AG04449 (cell line): ENCODE measurements around the gene RXFP3.

ENCODE experiments used
- CTCF ChIA-PET: fragments of 350-600 bp; formaldehyde crosslinking; extraction: SDS; loops from one replicate; lab custom pipeline; 2021; ENCODE audit warnings: antibody characterized with exemption; lab: Yijun Ruan, JAX
- POLR2A ChIA-PET: fragments of 400-600, 350-600 bp; formaldehyde crosslinking; extraction: SDS; loops from one replicate; lab custom pipeline; 2020; ENCODE audit warnings: antibody characterized with exemption, inconsistent platforms; lab: Yijun Ruan, JAX
- DNase-seq: peaks from one replicate; pipeline ENCODE4 v3.0.0-alpha.2; 2010; ENCODE audit warnings: low read depth, low spot score
- H3K4me3 ChIP-seq: 2 replicates; pipeline ENCODE4 v1.5.1; 2011; ENCODE audit warnings: low read depth, mild to moderate bottlenecking, control low read depth, low read length
- CTCF ChIP-seq: IDR thresholded peaks from one replicate; pipeline ENCODE4 v1.5.1; 2011; ENCODE audit warnings: mild to moderate bottlenecking, moderate library complexity, low read length, control low read depth, inconsistent platforms; ENCODE audit not compliant: insufficient read depth; ENCODE audit errors: missing control alignments

Gene RXFP3

GRCh38 chr5:33891788-33892619 is 44.2 kb upstream of the RXFP3 start, which contains the start of gene ADAMTS12:
TSS of gene ADAMTS12 (minus strand) at chr5:33891990. CDS start at chr5:33891856, 134 bp downstream.
- TF ChIP-seq CTCF, result no peak
- H3K4me3 ChIP-seq, result peak within 1 kb of the TSS; percentile 67
- CTCF ChIA-PET, result interaction anchor here (0.6 to 3.8 kb wide), 8 partner anchors 8 to 421 kb away, joined by 3 to 21 read pairs (median 4); partner anchors contain the start of gene RXFP3
- DNase-seq, result no peak
- POLR2A ChIA-PET, result interaction anchor here (0.9 to 1.6 kb wide), 8 partner anchors 8 to 451 kb away, joined by 3 to 11 read pairs (median 4); partner anchors contain the start of gene TARS1

GRCh38 chr5:33892620-33893137 is 43.5 kb upstream of the RXFP3 start:
- peak overlapping the region; percentile 67 for H3K4me3 ChIP-seq
- CTCF ChIA-PET, result interaction anchor here (1.1 to 3.8 kb wide), 4 partner anchors 9 to 422 kb away, joined by 3 to 21 read pairs (median 5); partner anchors contain the start of gene RXFP3
- TF ChIP-seq CTCF, result no peak
- DNase-seq, result peak; percentile 94
- POLR2A ChIA-PET, result interaction anchor here (1.1 to 1.6 kb wide), 5 partner anchors 9 to 242 kb away, joined by 3 to 11 read pairs (median 4); no protein-coding TSS in a partner anchor

GRCh38 chr5:33894566-33894965 is 41.6 kb upstream of the RXFP3 start:
- POLR2A ChIA-PET, result interaction anchor here (1.1 kb wide), 1 partner anchor 69 kb away, joined by 3 read pairs; no protein-coding TSS in a partner anchor
- TF ChIP-seq CTCF, result no peak
- CTCF ChIA-PET, result interaction anchor here (0.9 to 3.8 kb wide), 3 partner anchors 41 to 424 kb away, joined by 3 to 21 read pairs (median 6); partner anchors contain the start of gene RXFP3
- no peak overlapping the region for H3K4me3 ChIP-seq
- DNase-seq, result peak; percentile 58

GRCh38 chr5:33901156-33901555 is 35.0 kb upstream of the RXFP3 start:
- no peak overlapping the region for H3K4me3 ChIP-seq
- POLR2A ChIA-PET, result no interaction called here
- DNase-seq, result no peak
- TF ChIP-seq CTCF, result no peak
- CTCF ChIA-PET, result interaction anchor here (1.3 kb wide), 1 partner anchor 33 kb away, joined by 4 read pairs; no protein-coding TSS in a partner anchor

- POLR2A ChIA-PET, result no interaction called here
These were observed 33.1 kb upstream of the RXFP3 start for GRCh38 chr5:33903118-33903517.

More at GRCh38 chr5:33903118-33903517, 33.1 kb upstream of the RXFP3 start:
- CTCF ChIA-PET, result interaction anchor here (1.7 kb wide), 1 partner anchor 66 kb away, joined by 5 read pairs; no protein-coding TSS in a partner anchor
- TF ChIP-seq CTCF, result no peak
- H3K4me3 ChIP-seq, result no peak overlapping the region
- no peak for DNase-seq
